ENCODE measurements around the gene NNAT. TPM values are rescaled to one million over a fixed set of nuclear protein-coding genes. Genes with fewer than 3 reads are reported as not detected.

Gene NNAT
- total RNA-seq, 4 donors from 2014 or later: 1.5 to 10.5 TPM; not detected in 2

- Histone ChIP-seq H3K9me3 (no peaks in the 10 kb centered on the region), H3K27me3 (no peaks in the 10 kb centered on the region), H3K36me3 (no peaks in the 10 kb centered on the region), H3K4me1 (no peaks in the 10 kb centered on the region), H3K4me3 (no peak overlapping the region), H3K27ac (no peak overlapping the region)
- no peak for DNase-seq
- intact Hi-C loops (cut with DNase I; ENCODE audit: low total_unique reads): no loop called here
- TF ChIP-seq CTCF (IDR thresholded peaks at IDR 0.05) (no peak), POLR2A (IDR thresholded peaks at IDR 0.05) (no peak)
Measured at GRCh38 chr20:37475252-37475651, 45.8 kb upstream of the NNAT start.

GRCh38 chr20:37477041-37477440 is 44.0 kb upstream of the NNAT start:
- no peak for DNase-seq
- Histone ChIP-seq H3K36me3 (no peaks in the 10 kb centered on the region), H3K27me3 (no peaks in the 10 kb centered on the region), H3K4me3 (no peak overlapping the region), H3K27ac (no peak overlapping the region), H3K4me1 (no peaks in the 10 kb centered on the region), H3K9me3 (no peaks in the 10 kb centered on the region)
- intact Hi-C loops (cut with DNase I; ENCODE audit: low total_unique reads): no loop called here
- no peak for TF ChIP-seq POLR2A (IDR thresholded peaks at IDR 0.05)
- TF ChIP-seq CTCF (IDR thresholded peaks at IDR 0.05): no peak

- Histone ChIP-seq H3K4me3 (no peak overlapping the region), H3K36me3 (no peaks in the 10 kb centered on the region), H3K9me3 (no peaks in the 10 kb centered on the region), H3K27ac (no peak overlapping the region), H3K4me1 (no peaks in the 10 kb centered on the region), H3K27me3 (no peaks in the 10 kb centered on the region)
- intact Hi-C loops (cut with DNase I; ENCODE audit: low total_unique reads): no loop called here
- DNase-seq: no peak
- TF ChIP-seq POLR2A (IDR thresholded peaks at IDR 0.05): no peak
- no peak for TF ChIP-seq CTCF (IDR thresholded peaks at IDR 0.05)
Measured at GRCh38 chr20:37479266-37479665, 41.8 kb upstream of the NNAT start.

GRCh38 chr20:37479925-37480691 is 40.9 kb upstream of the NNAT start:
- TF ChIP-seq CTCF (IDR thresholded peaks at IDR 0.05) (no peak), POLR2A (IDR thresholded peaks at IDR 0.05) (no peak)
- Histone ChIP-seq H3K4me1 (no peaks in the 10 kb centered on the region), H3K9me3 (no peaks in the 10 kb centered on the region), H3K27me3 (no peaks in the 10 kb centered on the region), H3K4me3 (no peak overlapping the region), H3K36me3 (no peaks in the 10 kb centered on the region), H3K27ac (no peak overlapping the region)
- intact Hi-C loops (cut with DNase I; ENCODE audit: low total_unique reads): no loop called here
- DNase-seq: no peak

- H3K9me3 ChIP-seq: no peaks in the 10 kb centered on the region
- intact Hi-C loops (cut with DNase I; ENCODE audit: low total_unique reads): no loop called here
- no peaks in the 10 kb centered on the region for H3K27me3 ChIP-seq
- no peaks in the 10 kb centered on the region for H3K36me3 ChIP-seq
- no peak overlapping the region for H3K4me3 ChIP-seq
- H3K4me1 ChIP-seq: no peaks in the 10 kb centered on the region
- H3K27ac ChIP-seq: no peak overlapping the region
- DNase-seq: no peak
- TF ChIP-seq CTCF (IDR thresholded peaks at IDR 0.05) (no peak), POLR2A (IDR thresholded peaks at IDR 0.05) (no peak)
Measured at GRCh38 chr20:37480919-37481318, 40.1 kb upstream of the NNAT start.

All from uterus (tissue), 4 donors.